ENCODE measurements around the gene EPHA2. TPM values are rescaled to one million over a fixed set of nuclear protein-coding genes. Genes with fewer than 3 reads are reported as not detected.

Gene EPHA2
- total RNA-seq, 1 donor from 2014 or later, result 264 TPM

DNA sequence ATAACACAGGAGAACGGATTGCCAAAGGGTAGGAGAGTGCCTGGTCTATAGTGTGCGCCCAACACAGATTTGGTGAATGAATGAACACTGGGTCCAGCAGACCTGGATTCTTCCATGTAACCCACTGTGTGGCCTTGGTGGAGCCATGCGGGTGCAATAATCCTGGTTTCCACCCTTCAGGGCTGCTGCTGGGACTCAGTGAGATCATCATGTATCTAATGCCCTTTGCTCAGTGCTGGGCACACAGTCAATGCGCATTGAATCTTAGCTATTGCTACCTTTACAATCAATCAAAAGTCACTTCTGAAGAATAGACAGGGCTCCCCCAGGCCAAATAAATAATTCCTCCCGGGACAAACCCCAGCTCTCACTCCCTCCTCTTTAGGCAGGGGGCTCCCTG lies 5.8 kb upstream of the EPHA2 start:
- Histone ChIP-seq H3K4me3 (no peak overlapping the region), H3K27ac (no peak overlapping the region), H3K36me3 (no peaks in the 10 kb centered on the region), H3K27me3 (no peaks in the 10 kb centered on the region), H3K9me3 (no peaks in the 10 kb centered on the region), H3K4me1 (peaks cover 22% of the 10 kb centered on the region)
- no peak for TF ChIP-seq POLR2AphosphoS5 (IDR thresholded peaks at IDR 0.05; ENCODE audit: insufficient read depth in 1 of 2, low read depth in 1 of 2)
- no peak for TF ChIP-seq POLR2A (IDR thresholded peaks at IDR 0.05)
- TF ChIP-seq, protein P1, sequence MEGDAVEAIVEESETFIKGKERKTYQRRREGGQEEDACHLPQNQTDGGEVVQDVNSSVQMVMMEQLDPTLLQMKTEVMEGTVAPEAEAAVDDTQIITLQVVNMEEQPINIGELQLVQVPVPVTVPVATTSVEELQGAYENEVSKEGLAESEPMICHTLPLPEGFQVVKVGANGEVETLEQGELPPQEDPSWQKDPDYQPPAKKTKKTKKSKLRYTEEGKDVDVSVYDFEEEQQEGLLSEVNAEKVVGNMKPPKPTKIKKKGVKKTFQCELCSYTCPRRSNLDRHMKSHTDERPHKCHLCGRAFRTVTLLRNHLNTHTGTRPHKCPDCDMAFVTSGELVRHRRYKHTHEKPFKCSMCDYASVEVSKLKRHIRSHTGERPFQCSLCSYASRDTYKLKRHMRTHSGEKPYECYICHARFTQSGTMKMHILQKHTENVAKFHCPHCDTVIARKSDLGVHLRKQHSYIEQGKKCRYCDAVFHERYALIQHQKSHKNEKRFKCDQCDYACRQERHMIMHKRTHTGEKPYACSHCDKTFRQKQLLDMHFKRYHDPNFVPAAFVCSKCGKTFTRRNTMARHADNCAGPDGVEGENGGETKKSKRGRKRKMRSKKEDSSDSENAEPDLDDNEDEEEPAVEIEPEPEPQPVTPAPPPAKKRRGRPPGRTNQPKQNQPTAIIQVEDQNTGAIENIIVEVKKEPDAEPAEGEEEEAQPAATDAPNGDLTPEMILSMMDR (IDR thresholded peaks at IDR 0.05), result no peak
- DNase-seq (ENCODE audit: extremely low spot score in 2 of 2), result no peak
- intact Hi-C loops (cut with DNase I), result no loop called here

DNA sequence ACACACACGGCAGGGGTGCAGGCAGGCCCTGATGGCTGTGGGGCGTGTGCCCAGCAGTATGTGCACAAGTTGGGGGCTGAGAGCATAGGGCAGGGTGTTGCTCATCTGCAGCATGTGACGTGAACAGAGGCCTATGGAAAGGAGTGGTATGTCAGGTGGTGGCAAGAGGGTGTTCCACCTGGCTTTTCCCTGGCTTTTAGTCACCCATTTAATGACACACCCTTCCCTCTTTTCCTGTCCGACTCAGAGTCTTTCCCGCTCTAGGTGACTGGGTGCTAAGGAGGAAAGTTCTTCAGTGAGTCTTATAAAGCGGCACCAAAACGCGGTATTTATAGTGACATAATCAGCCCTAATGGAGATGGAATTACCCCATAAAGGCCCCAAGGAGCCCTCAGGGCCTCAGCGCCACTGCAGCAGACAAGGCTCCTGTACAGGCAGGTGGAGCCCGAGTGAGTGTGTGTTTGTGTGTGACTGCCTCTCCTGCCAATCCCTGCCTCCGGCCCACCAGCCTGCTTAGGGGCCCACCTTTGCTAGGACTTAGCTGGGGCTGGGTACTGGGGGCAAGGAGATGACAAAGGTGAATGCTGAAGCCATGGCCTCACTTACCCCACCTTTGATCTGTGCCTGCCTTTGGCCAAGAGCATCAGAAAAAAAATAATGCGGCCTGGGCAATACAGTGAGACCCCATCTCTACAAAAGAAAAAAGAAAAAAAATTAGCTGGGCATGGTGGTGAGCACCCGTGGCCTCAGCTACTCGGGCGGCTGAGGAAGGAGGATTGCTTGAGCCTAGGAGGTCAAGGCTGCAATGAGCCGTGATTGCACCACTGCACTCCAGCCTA lies 3.3 kb upstream of the EPHA2 start:
- Histone ChIP-seq H3K4me3 (no peak overlapping the region), H3K27ac (peak overlapping the region; percentile 93), H3K27me3 (no peaks in the 10 kb centered on the region), H3K36me3 (no peaks in the 10 kb centered on the region), H3K4me1 (peaks cover 38% of the 10 kb centered on the region), H3K9me3 (no peaks in the 10 kb centered on the region)
- intact Hi-C loops (cut with DNase I), result no loop called here
- TF ChIP-seq POLR2A (IDR thresholded peaks at IDR 0.05) (no peak), POLR2AphosphoS5 (IDR thresholded peaks at IDR 0.05; ENCODE audit: insufficient read depth in 1 of 2, low read depth in 1 of 2) (peak; percentile 12 to 75)
- no peak for DNase-seq (ENCODE audit: extremely low spot score in 2 of 2)

DNA sequence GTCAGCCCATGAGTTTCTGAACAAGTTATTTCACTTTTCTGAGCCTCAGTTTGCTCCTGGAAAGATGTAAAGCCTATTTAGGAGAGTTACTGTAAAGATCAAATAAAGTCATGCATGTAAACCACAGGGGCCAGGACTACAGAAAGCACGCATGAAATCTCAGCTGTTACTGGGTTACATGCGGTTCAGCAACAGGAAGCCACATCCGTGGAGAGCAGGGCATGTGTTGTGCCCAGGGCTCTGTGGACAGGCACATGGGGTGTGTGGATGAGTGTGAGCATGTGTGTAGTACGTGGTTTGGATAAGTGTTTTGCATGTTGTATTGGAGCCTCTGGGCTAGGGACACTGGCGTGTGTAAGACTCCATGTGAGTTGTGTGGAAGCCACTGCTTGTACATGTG lies 2.2 kb upstream of the EPHA2 start:
- H3K9me3 ChIP-seq, result no peaks in the 10 kb centered on the region
- TF ChIP-seq POLR2AphosphoS5 (IDR thresholded peaks at IDR 0.05; ENCODE audit: insufficient read depth in 1 of 2, low read depth in 1 of 2) (no peak), POLR2A (IDR thresholded peaks at IDR 0.05) (no peak)
- TF ChIP-seq, protein P1 (IDR thresholded peaks at IDR 0.05), result no peak
- H3K4me3 ChIP-seq, result peak overlapping the region in 1 of 2 donors; percentile 3
- intact Hi-C loops (cut with DNase I), result no loop called here
- H3K4me1 ChIP-seq, result peaks cover 47% of the 10 kb centered on the region
- H3K27me3 ChIP-seq, result no peaks in the 10 kb centered on the region
- H3K36me3 ChIP-seq, result no peaks in the 10 kb centered on the region
- H3K27ac ChIP-seq, result peak overlapping the region; percentile 93
- no peak for DNase-seq (ENCODE audit: extremely low spot score in 2 of 2)

DNA sequence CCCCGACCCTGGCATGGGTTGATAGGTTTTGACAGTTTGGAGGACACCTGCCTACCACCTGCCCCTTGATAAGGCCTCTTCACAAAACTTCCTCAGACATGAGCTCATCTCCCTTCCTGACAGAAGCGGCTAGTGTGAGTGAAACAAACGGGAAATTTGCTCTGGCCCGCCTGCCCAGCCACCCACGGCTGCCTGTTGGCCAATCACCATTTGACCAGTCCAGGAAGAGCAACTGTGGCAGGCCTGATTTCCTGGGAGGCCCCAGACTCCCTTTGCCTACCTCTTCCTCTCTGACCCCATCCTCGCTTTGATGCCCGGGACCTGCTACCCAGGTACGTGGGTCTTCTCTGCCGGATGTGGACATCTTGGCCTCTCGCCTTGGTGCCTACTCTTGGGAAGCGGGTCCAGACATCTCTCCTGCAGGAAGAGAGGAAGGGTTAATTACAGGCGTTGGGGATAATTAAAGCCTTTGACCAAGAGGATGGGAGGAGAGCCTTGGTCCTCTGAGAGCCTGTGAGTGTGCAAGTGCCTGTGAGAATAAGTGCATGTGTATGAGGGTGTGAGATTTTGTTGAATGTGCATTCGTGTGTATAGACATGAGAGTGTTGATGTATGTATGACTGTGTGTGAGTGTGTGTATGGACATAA lies 1.1 kb upstream of the EPHA2 start:
- Histone ChIP-seq H3K4me1 (peaks cover 58% of the 10 kb centered on the region), H3K4me3 (no peak overlapping the region), H3K9me3 (no peaks in the 10 kb centered on the region), H3K27me3 (no peaks in the 10 kb centered on the region), H3K27ac (peak overlapping the region; percentile 93), H3K36me3 (no peaks in the 10 kb centered on the region)
- intact Hi-C loops (cut with DNase I), result no loop called here
- TF ChIP-seq, protein P1 (IDR thresholded peaks at IDR 0.05), result no peak
- TF ChIP-seq POLR2AphosphoS5 (IDR thresholded peaks at IDR 0.05; ENCODE audit: insufficient read depth in 1 of 2, low read depth in 1 of 2) (no peak), POLR2A (IDR thresholded peaks at IDR 0.05) (no peak)
- no peak for DNase-seq (ENCODE audit: extremely low spot score in 2 of 2)

DNA sequence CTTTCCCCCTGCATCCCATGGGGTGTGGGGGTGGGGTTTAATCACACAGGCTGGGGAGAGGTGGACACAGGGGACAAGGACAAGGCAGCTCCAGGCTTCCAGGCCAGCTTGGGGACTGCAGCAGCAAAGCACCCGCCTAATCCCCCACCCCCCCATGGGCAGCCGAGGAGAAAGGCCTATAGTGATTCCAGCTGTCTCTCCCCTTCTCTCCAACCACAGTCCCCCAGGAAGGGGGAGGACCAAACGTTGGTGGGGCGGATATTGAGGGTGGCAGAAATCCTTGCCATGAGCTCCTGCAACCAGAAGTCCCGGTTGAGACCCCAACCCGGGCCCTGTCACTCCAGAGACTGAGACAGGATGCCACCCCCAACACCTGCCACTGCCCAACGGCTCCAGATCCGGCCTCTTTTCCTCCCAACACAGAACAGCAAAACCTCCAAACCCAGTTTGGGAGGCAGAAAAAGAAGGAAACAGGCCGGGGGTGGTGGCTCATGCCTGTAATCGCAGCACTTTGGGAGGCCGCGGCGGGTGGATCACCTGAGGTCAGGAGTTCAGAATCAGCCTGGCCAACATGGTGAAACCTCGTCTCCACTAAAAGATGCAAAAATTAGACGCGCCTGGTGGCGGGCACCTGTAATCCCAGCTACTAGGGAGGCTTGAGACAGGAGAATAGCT lies 1.7 kb downstream of the EPHA2 start:
- Histone ChIP-seq H3K4me3 (peak overlapping the region; percentile 61 to 74), H3K36me3 (no peaks in the 10 kb centered on the region), H3K27ac (peak overlapping the region; percentile 93), H3K9me3 (no peaks in the 10 kb centered on the region), H3K4me1 (peaks cover 66% of the 10 kb centered on the region), H3K27me3 (no peaks in the 10 kb centered on the region)
- TF ChIP-seq POLR2A (IDR thresholded peaks at IDR 0.05) (no peak), POLR2AphosphoS5 (IDR thresholded peaks at IDR 0.05; ENCODE audit: insufficient read depth in 1 of 2, low read depth in 1 of 2) (no peak)
- TF ChIP-seq, protein P1 (IDR thresholded peaks at IDR 0.05), result no peak
- no peak for DNase-seq (ENCODE audit: extremely low spot score in 2 of 2)
- intact Hi-C loops (cut with DNase I), result no loop called here
